Astrocyte (in vitro differentiated cells and primary cell): ENCODE results near the gene MKRN2OS. TPM values are rescaled to one million over a fixed set of nuclear protein-coding genes. Genes with fewer than 3 reads are reported as not detected.

Experiments
- DNase-seq: peaks from one replicate; pipeline ENCODE4 v3.0.0-alpha.2; 2010; ENCODE audit warnings: low read depth
- FAIRE-seq: peaks from 2 replicates; lab custom pipeline; 2011; peaks lifted over from hg19 to GRCh38; lab: Jason Lieb, UNC
- H2AFZ ChIP-seq: 2 replicates; pipeline ENCODE4 v1.6.0; 2012; ENCODE audit warnings: low read depth, low read length, inconsistent platforms
- H3K27ac ChIP-seq: 2 replicates; pipeline ENCODE4 v1.5.1; 2011; ENCODE audit warnings: low read depth, low read length, inconsistent platforms
- H3K27me3 ChIP-seq: 2 replicates; pipeline ENCODE4 v1.6.0; 2011; ENCODE audit warnings: low read length, inconsistent platforms; ENCODE audit not compliant: insufficient read depth
- H3K36me3 ChIP-seq: 2 replicates; pipeline ENCODE4 v1.5.1; 2011; ENCODE audit warnings: low read length, inconsistent platforms; ENCODE audit not compliant: insufficient read depth
- H3K4me1 ChIP-seq: 2 replicates; pipeline ENCODE4 v1.5.1; 2011; ENCODE audit warnings: low read length, inconsistent platforms; ENCODE audit not compliant: insufficient read depth
- H3K4me2 ChIP-seq: 2 replicates; pipeline ENCODE4 v1.6.0; 2012; ENCODE audit warnings: low read length, inconsistent platforms
- H3K4me3 ChIP-seq: 2 replicates; pipeline ENCODE4 v1.5.1; 2011; ENCODE audit warnings: low read depth, mild to moderate bottlenecking, low read length, inconsistent platforms; ENCODE audit not compliant: insufficient read depth
- H3K79me2 ChIP-seq: 2 replicates; pipeline ENCODE4 v1.6.0; 2012; ENCODE audit warnings: mild to moderate bottlenecking, low read length, inconsistent platforms; ENCODE audit not compliant: insufficient read depth
- H3K9ac ChIP-seq: 2 replicates; pipeline ENCODE4 v1.6.0; 2012; ENCODE audit warnings: mild to moderate bottlenecking, low read length, inconsistent platforms
- H3K9me3 ChIP-seq: 2 replicates; pipeline ENCODE4 v1.5.1; 2012; ENCODE audit warnings: low read depth, mild to moderate bottlenecking, low read length, inconsistent platforms; ENCODE audit not compliant: insufficient read depth
- H4K20me1 ChIP-seq: 2 replicates; pipeline ENCODE4 v1.6.0; 2012; ENCODE audit warnings: low read length, inconsistent platforms; ENCODE audit not compliant: insufficient read depth
- H3K27ac Mint-ChIP-seq: one replicate; pipeline ENCODE4 v1.8.0; 2021; ENCODE audit warnings: mild to moderate bottlenecking, mixed read lengths; ENCODE audit not compliant: unreplicated experiment
- H3K27me3 Mint-ChIP-seq: one replicate; pipeline ENCODE4 v1.8.0; 2021; ENCODE audit warnings: low read depth, mixed read lengths; ENCODE audit not compliant: unreplicated experiment
- H3K36me3 Mint-ChIP-seq: one replicate; pipeline ENCODE4 v1.8.0; 2021; ENCODE audit warnings: low read depth, mixed read lengths; ENCODE audit not compliant: unreplicated experiment
- H3K4me1 Mint-ChIP-seq: one replicate; pipeline ENCODE4 v1.8.0; 2021; ENCODE audit warnings: low read depth, mixed read lengths; ENCODE audit not compliant: unreplicated experiment
- H3K4me3 Mint-ChIP-seq: one replicate; pipeline ENCODE4 v1.8.0; 2021; ENCODE audit warnings: mild to moderate bottlenecking, moderate library complexity, mixed read lengths; ENCODE audit not compliant: unreplicated experiment
- H3K9me3 Mint-ChIP-seq: one replicate; pipeline ENCODE4 v1.8.0; 2021; ENCODE audit warnings: mild to moderate bottlenecking, mixed read lengths; ENCODE audit not compliant: unreplicated experiment
- EZH2 ChIP-seq: IDR thresholded peaks from 2 replicates; pipeline ENCODE4 v1.6.1; 2012; ENCODE audit warnings: mild to moderate bottlenecking, low read length, inconsistent platforms; ENCODE audit not compliant: insufficient read depth
- total RNA-seq: library from RNA; stranded (reverse); gene quantifications from 2 replicates; pipeline ENCODE4 v1.2.1, GENCODE V29; 2021
- TF ChIP-seq, protein P1 (sequence below): IDR thresholded peaks from 2 replicates; pipeline ENCODE4 v1.5.1; 2011; ENCODE audit warnings: low read depth, mild to moderate bottlenecking, inconsistent platforms, low read length, moderate library complexity; ENCODE audit not compliant: insufficient read depth

The MKRN2OS gene
- total RNA-seq, 1 donor from 2014 or later, result 0.25 TPM

DNA sequence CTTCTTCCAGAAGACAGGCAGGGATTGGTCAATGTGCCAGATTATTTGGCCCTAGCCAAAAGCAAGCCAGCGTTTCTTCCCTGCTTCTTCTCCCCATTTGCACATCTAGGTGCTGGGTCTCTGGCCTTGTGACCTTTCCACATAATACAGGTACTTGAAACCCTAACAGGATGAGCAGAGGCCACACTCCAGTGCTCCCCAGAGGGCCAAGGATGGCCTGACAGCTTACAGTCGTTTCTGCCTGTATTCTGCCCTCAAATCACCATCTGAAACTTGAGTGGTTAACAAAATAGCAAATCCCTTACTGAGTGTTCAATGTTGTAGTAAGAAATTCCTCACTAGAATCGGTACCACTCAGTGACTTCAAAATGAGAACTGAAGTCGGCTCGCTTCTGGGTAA, 40.7 kb upstream of the MKRN2OS start:
- Histone ChIP-seq H3K79me2 (peaks cover 7% of the 10 kb centered on the region), H3K27ac (no peak overlapping the region), H3K27me3 (no peaks in the 10 kb centered on the region), H3K9me3 (no peaks in the 10 kb centered on the region), H3K36me3 (peaks cover 81% of the 10 kb centered on the region), H4K20me1 (peaks cover 66% of the 10 kb centered on the region), H3K9ac (no peak overlapping the region), H3K4me2 (no peak overlapping the region), H2AFZ (no peak overlapping the region), H3K4me1 (peaks cover 10% of the 10 kb centered on the region), H3K4me3 (no peak overlapping the region)
- TF ChIP-seq, protein P1, sequence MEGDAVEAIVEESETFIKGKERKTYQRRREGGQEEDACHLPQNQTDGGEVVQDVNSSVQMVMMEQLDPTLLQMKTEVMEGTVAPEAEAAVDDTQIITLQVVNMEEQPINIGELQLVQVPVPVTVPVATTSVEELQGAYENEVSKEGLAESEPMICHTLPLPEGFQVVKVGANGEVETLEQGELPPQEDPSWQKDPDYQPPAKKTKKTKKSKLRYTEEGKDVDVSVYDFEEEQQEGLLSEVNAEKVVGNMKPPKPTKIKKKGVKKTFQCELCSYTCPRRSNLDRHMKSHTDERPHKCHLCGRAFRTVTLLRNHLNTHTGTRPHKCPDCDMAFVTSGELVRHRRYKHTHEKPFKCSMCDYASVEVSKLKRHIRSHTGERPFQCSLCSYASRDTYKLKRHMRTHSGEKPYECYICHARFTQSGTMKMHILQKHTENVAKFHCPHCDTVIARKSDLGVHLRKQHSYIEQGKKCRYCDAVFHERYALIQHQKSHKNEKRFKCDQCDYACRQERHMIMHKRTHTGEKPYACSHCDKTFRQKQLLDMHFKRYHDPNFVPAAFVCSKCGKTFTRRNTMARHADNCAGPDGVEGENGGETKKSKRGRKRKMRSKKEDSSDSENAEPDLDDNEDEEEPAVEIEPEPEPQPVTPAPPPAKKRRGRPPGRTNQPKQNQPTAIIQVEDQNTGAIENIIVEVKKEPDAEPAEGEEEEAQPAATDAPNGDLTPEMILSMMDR, result no peak
- no peak for TF ChIP-seq EZH2
- H3K4me3 Mint-ChIP-seq, result no peak overlapping the region
- FAIRE-seq (no peak), DNase-seq (no peak)
- no peaks in the 10 kb centered on the region for H3K9me3 Mint-ChIP-seq
- H3K36me3 Mint-ChIP-seq, result peaks cover 17% of the 10 kb centered on the region
- H3K27me3 Mint-ChIP-seq, result no peaks in the 10 kb centered on the region
- no peak overlapping the region for H3K27ac Mint-ChIP-seq
- peaks cover 5% of the 10 kb centered on the region for H3K4me1 Mint-ChIP-seq

- H3K79me2 ChIP-seq, result peaks cover 8% of the 10 kb centered on the region
- peaks cover 17% of the 10 kb centered on the region for H3K36me3 Mint-ChIP-seq
- TF ChIP-seq, protein P1, result no peak
- no peak for TF ChIP-seq EZH2
- FAIRE-seq (no peak), DNase-seq (no peak)
- H3K4me1 ChIP-seq, result peaks cover 10% of the 10 kb centered on the region
- H3K36me3 ChIP-seq, result peaks cover 77% of the 10 kb centered on the region
- peaks cover 72% of the 10 kb centered on the region for H4K20me1 ChIP-seq
- no peak overlapping the region for H3K4me3 ChIP-seq
- H3K27ac Mint-ChIP-seq, result no peak overlapping the region
- no peaks in the 10 kb centered on the region for H3K27me3 ChIP-seq
- H3K4me2 ChIP-seq, result no peak overlapping the region
- no peak overlapping the region for H3K27ac ChIP-seq
- no peaks in the 10 kb centered on the region for H3K9me3 ChIP-seq
- no peaks in the 10 kb centered on the region for H3K27me3 Mint-ChIP-seq
- H3K9ac ChIP-seq, result no peak overlapping the region
- no peak overlapping the region for H2AFZ ChIP-seq
- H3K9me3 Mint-ChIP-seq, result no peaks in the 10 kb centered on the region
- H3K4me1 Mint-ChIP-seq, result peaks cover 5% of the 10 kb centered on the region
- H3K4me3 Mint-ChIP-seq, result no peak overlapping the region
These were observed 39.9 kb upstream of the MKRN2OS start for GRCh38 chr3:12585181-12585580.

- Mint-ChIP-seq H3K9me3 (no peaks in the 10 kb centered on the region), H3K4me3 (no peak overlapping the region), H3K4me1 (peaks cover 12% of the 10 kb centered on the region), H3K27ac (no peak overlapping the region), H3K36me3 (peaks cover 18% of the 10 kb centered on the region), H3K27me3 (no peaks in the 10 kb centered on the region)
- Histone ChIP-seq H3K9ac (no peak overlapping the region), H4K20me1 (peaks cover 78% of the 10 kb centered on the region), H3K79me2 (peaks cover 13% of the 10 kb centered on the region), H3K4me1 (peaks cover 10% of the 10 kb centered on the region), H3K4me3 (no peak overlapping the region), H2AFZ (no peak overlapping the region), H3K4me2 (no peak overlapping the region), H3K36me3 (peaks cover 72% of the 10 kb centered on the region), H3K9me3 (no peaks in the 10 kb centered on the region), H3K27me3 (no peaks in the 10 kb centered on the region), H3K27ac (no peak overlapping the region)
- no peak for DNase-seq
- TF ChIP-seq, protein P1, result no peak
- no peak for TF ChIP-seq EZH2
- no peak for FAIRE-seq
These were observed 38.8 kb upstream of the MKRN2OS start for GRCh38 chr3:12584083-12584482.
